NCI-H146 treated with DMSO at 0.1 percent for 48 hours (cell line): Measurements from ENCODE around the gene KIAA1614.
"Not testable (repeated sequence)": the region's sequence is repeated elsewhere in the genome, so short reads cannot be mapped to it uniquely, and the experiment has no call there.

Experiments used
- DNase-seq: peaks from one replicate; lab custom pipeline; 2025; ENCODE audit not compliant: unreplicated experiment; lab: John Stamatoyannopoulos, UW

KIAA1614 gene

DNA sequence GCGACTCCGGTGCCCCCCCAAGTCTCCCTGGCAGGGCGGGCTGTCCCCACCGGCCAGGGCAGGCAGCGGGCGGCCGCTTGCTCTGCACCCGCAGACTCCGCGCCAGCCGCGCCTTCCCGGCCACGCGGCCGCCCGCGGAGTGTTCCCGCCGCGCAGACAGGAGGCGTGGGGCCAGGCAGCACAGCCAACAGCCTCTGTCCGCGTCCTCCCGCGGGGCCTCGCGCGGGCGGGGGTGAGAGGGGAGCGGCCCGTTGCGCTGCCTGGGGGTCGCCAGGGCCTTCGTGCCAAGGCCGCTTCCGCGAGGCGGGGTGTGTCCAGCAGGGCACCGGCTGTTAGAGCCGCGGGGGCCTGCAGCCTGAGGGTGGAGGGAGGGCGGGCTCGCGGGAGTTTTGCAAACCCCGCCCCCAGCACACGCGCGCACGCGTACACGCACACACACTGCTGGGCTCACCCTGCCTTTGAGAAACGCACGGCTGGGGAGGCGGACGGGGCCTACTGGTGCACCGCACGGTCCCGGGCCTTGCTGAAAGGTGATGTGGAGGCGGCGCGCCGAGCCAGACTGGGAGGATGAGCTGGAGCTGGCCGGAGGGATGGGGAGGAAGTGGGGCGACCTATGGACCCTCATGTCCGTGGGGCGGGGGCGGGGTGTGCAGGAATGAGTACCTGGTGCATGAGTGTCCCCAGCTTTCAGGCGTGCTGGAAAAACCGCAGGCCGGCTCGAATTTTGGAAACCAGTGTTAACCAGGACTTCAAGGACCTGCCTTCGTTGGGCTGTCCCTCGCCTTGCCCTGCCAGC lies 41.5 kb downstream of the KIAA1614 start:
- DNase-seq, result no peak

DNA sequence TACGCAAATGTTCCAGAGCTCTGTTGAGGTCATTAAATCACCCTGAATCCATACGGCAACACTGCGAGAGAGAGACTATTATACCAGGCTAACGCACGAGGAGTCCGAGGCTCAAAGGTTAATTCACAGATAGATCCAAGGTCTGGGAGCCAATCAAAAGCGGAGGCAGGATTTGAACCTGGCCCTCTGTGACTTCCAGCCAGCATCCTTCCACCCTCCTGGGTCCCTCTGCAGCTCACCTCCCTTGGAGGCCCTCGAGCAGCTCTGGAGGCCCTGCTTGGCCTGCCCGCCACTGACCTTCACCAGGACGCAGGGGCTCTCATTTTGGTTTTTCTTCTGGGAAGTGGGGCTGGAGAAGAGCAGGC lies 42.1 kb downstream of the KIAA1614 start:
- no peak for DNase-seq

DNA sequence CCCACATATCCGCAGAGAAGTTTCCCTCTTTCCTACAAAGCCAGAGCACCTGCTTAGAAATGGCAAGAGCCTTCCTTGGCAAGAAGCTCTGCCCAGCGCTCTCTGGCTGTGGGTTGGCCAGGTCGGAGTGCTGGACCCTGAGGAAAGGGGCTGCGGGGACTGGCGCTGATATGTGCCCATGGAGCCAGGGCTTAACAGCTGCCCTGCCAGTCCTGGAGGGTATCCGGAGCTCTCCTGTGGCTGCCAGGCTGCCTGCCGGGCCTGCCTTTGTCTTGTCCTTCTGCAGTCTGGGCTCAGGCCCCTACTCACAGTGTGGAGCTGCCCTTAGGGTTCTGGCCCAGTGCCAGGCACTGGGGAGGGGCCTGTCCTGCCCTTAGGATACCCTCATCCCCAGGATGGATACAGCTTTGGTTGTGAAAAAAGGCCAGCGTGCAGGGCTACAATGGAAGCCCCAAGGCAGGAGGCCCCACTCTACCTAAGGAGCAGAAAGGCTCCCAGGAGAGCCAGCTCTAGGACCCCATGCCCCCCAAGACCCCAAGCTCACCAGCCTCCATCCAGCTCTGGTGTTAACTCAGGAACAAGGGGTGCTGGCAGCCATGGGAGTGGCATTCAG lies 43.4 kb downstream of the KIAA1614 start:
- DNase-seq, result peak; percentile 58

DNA sequence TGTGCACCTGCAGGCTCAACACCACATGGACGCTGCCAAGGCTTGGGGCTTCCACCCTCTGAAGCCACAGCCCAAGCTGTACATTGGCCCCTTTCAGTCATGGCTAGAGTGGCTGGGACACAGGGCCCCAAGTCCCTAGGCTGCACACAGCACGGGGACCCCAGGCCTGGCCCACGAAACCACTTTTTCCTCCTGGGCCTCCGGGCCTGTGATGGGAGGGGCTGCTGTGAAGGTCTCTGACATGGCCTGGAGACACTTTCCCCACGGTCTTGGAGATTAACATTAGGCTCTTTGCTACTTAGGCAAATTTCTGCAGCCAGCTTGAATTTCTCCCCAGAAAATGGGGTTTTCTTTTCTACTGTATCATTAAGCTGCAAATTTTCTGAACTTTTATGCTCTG lies 46.9 kb downstream of the KIAA1614 start:
- DNase-seq, result not testable (repeated sequence)

DNA sequence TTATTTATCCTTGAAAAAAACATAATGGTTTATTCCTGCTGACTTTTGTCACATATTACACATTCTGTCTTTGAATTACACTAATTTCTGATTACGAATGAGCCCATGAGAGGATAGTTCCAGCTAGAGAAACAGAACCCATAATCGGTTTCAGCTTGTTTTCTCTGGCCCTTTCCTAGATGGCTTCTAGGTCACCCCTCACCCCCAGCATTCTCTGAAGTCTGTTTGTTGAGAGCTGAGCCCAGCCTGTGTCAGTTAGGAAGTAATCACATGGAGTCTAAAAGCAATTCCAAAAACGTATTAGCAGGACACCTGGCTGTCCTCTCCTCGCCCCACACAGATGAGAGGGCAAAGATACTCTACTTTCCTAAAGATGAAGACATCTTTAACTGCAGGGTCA lies 48.9 kb downstream of the KIAA1614 start:
- no peak for DNase-seq

DNA sequence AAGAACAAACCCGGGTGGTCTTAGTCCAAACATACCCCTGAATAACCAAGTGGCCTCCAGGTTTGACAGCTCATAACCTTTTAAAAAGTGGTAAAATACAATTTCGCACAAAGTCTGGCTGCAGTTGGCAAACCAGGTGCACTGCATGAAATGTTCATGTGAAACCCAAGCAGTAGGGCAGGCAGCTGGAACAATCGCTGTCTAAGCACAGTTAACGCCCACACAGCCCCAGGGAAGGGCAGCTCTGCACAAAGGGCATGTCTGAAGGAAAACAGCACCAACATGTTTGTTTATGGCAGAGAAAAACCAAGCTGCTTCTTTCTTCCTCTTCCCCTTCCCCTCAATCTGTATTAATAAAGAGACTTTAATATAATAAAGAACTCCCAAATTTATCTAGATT lies 49.5 kb downstream of the KIAA1614 start:
- DNase-seq, result peak; percentile 9

DNA sequence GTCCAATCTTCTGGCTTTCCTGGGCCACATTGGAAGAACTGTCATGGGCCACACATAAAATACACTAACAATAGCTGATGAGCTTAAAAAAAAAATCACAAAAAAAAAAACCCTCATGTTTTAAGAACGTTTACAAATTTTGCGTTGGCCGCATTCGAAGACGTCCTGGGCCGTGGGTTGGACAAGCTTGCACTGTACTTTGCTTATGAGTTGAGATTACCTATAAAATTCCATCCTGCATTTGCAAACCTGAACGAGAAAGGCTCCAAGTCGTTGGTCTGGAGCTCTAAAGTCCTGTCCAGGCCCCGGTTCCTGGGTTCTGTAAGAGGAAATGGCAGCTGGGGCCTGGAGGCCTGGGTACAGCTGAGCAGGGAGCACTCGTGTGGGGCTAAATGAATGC lies 51.4 kb downstream of the KIAA1614 start:
- no peak for DNase-seq

DNA sequence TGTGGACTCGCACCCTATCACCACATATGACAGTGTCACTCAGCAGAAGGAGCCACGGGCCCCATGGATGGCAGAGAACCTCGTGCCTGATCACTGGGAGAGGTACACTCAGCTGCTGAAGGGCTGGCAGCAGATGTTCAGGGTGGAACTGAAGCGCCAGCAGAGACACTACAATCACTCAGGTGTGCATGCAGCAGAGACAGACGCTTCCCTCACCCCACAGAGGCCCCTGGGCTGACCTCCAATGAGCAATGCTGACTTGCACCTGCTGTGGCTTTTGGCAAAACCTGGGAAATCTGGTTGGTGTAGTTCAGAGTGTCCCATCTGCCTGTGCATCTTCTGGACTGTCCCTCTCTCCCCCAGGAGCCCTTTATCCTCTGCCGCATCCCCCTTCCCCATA lies 51.9 kb downstream of the KIAA1614 start:
- DNase-seq, result no peak

DNA sequence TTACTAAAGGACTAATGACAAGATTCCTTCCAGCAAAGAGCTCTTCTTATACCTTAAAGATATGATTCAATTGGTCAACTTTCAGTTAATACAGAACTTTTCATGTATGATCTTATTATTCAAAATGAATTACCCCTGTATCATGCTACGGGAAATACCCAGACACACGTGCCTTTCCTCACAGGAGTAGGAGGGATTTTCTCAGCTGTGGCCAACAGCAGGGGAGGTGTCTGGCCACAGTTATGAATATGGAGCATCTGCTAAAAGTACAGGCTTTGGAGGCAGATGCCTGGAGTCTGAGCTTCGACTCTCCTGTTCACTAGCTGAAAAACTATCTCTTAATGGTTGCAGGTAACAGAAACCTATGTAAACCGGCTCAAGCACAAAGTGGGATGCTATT lies 53.6 kb downstream of the KIAA1614 start:
- DNase-seq, result no peak

DNA sequence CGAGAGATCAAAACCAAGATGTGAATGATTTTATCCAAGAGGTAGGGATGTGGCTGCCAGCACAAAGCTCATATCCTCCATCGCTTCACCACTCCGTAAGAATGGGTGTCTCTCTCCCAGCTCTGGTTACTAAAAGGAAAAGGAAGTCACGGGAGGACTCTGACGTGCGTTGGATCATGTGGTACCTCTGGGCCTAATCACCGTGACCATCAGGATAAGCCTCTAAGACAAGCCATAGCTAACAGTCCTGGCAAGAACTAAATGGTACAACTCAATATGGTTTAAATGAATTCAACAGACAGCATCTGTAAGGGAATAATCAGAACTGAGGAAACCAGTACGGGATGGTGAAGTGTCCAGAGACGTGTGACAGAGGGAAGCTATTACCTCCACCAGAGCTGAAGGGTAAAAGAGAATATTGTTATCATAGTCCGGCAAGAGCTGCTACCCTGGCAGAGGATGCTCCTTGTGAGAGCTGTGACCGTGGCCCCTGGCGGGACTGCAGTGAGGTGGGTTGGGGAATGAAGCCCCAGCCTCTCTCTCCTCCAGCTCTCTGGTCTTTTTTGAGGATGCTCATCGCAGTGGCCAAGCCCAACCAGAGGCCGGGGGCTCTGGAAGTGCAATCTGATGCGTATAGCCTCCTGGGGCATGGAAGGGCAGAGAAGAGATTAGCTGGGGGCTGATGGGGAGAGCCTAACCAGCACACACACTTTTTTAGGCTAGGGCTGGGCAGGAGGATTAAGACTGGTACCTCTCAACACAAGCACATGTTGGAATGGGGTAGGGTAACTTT lies 54.2 kb downstream of the KIAA1614 start:
- no peak for DNase-seq

DNA sequence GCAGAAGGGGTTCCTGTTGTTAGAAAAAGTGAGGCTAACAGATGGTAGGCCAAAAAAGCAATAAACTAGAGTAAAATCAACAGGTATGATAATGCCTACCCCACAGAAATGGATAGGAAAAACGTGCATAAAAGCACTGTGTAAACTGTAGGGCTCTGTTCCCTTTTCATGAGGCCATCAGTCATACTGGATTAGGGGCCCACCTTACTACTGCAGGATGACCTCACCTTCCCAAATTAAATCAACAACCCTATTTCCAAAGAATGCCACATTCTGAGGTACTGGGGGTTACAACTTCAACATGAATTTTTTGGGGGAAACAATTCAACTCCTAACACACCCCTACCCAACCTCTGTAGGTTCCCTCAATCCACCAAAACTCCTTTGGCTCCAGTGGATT lies 54.9 kb downstream of the KIAA1614 start:
- DNase-seq, result no peak

DNA sequence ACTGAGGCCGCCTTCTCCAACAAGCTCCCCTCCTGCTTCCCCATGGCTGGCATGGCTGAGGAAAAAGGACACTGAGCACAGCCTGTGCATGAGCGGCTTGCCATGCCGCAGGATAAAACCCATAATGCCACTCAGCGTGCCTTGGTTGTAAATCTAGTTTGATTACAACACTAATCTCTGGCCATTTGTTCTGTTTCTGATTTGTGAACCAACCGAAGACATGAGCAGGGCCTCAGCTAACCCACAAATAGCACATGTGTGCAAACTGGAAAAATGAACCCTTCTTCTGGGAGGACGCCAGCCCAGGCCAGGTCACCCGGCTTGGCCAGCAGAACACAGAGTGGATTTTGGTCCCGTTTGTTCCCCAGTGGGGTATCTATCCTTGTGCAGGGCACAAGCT lies 56.1 kb downstream of the KIAA1614 start:
- not testable (repeated sequence) for DNase-seq

DNA sequence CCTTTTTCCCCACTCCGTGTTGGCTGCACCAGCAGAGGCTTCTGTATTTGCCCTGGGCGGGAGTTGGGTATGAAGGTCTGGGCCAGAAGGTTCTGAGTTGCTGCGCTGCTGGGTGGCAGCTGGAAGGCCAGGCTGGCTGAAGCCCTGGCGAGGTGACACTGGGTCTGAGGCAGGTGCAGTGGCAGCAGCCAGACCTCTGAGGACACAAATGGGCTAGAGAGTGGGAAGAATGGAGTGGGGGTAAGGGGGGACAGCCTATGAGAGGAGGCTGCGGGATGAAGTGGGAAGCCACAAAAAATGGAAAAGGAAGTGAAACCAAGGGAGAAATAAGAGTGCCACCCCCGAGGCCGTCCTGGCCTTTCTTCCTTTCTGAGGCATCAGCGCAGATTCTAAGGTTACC lies 56.7 kb downstream of the KIAA1614 start:
- DNase-seq, result no peak

DNA sequence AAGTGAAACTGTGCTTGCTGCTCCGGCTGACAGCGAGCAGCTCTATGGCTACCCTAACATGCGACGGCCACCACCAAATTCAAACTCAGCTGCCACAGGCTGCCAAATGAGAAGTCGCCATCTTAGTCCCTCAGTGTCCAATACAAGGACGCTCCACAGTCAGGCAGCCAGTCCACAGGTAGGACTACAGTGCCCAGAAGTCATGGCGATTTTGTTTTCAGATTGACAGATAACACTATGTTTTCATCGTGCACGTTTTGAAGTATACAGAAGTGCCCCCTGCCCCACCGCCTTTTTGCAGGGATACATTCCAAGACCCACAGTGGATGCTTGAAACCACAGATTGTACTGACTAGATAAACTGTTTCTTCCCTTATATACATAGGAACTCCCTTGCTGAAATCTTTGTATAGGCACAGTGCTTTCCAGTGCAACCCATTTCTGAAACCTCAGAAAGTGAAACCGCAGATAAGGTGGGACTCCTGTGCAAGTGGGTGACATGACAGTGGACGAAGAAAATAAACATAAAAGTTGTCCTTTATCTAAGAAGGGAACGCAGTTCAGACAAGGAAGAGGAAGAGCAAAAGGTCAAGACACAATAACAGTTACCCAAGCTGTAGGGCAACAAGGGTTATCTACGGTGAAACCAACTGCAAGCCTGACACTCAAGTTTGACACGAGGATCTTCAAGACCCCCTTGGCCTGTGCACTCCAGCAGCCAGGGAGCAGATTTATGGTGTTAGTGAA lies 57.8 kb downstream of the KIAA1614 start:
- no peak for DNase-seq

DNA sequence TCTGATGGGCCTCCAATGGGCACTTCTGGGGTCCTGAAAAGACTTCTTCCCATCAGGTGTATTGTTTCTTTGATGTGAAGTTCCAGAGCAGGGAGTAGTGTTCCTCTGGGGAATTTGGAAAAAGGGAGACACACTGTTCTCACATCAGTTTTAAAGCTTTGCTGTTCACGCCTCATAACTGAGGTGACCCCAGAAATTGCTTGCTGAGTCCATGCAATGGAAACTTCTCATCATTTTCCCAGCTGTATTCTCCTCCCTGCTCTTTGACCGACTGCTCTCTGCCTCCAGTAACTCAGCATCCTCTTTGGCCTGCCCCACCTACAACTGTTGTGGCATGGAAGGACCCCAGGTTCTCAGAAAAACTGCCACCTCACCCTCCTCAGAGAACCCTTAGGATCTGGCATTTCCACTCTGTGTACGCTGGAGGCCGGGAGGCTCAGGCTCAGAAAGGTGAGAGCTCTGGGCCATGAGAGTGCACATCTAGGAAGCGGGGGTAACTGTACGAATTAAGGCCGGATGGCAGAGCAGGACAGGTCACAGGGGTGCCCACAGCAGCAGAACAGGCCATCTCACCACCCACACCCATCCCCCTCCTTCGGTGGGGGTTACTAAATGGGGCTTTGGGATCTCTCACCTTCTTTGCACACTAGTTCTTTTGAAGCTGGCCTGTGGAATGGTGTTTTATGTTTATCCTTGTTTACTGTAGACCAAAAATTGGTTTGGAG lies 58.7 kb downstream of the KIAA1614 start:
- DNase-seq, result no peak

DNA sequence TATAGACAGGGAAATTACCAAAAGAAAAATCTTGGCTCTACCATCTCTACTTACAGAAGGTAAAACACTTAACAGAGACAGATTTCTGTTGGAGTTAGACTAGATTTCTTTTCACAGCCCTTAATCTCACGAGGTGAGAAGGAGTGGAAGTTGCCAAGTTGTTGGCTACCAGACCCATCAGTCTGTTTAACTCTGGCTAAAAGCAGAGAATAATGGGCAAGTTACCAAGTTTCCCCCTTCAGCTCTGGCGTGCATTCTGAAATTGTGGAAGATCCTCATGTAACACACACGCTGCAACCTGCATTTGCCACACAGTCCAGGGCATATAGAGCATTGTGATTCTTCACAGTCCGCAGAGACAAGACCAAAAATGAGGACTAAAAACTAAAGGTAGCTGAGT lies 60.7 kb downstream of the KIAA1614 start:
- DNase-seq, result no peak

DNA sequence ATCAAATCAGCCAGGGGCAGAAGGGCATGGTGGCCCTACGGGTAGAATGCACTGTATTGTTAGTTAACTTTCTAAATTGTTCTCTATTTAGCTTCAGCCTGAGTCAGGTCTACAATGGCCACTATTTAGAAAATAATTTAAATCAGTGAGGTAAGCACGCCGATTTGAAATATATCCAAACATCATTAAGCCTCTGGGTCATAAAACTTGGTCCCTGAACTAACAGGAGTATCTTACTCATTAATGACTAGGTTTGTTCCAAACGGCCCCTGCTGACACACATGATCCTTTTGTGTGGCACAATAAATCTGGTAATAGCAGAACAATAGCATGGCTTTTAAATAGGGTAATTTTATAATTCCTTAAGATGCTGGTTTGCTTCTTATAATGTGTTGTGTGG lies 61.5 kb downstream of the KIAA1614 start:
- peak; percentile 42 for DNase-seq

DNA sequence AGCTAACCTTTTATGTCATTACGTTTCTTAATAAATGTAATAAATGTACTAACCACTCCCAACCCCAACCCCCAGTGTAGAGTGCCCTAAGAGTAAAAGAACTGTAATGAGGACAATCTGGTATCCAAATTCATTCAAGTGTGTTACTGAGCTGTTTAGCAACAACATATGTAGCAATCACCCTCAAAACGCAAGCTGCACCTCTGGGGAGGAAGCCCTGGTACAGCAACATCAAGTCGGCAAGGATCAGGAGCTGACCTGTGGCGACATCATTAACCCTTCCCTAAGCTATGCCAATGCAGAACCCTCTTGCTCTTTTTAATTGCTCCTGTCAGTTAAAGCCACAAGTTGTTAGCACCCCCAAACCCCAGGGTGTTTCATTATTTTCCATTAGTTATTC lies 62.9 kb downstream of the KIAA1614 start:
- DNase-seq, result no peak

DNA sequence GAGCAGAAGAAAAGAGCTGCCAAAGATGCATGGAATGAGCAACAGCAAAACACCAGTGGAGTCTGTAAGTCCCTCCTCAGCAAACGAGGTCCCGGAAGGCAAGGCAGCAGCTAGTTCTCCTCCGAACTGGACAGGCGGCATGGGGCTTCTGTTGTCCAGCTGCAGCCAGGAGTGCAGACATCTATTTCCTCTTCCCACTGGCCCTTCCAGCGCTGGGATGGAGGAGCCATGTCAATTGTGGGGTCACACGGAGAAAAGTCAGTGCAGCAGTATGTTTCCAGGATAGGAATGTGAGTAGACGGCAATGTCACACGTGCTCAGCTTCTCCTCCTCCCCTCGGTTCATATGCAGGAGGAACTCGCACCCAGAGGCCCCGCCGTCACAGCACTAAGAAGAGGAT lies 63.5 kb downstream of the KIAA1614 start:
- DNase-seq, result no peak

DNA sequence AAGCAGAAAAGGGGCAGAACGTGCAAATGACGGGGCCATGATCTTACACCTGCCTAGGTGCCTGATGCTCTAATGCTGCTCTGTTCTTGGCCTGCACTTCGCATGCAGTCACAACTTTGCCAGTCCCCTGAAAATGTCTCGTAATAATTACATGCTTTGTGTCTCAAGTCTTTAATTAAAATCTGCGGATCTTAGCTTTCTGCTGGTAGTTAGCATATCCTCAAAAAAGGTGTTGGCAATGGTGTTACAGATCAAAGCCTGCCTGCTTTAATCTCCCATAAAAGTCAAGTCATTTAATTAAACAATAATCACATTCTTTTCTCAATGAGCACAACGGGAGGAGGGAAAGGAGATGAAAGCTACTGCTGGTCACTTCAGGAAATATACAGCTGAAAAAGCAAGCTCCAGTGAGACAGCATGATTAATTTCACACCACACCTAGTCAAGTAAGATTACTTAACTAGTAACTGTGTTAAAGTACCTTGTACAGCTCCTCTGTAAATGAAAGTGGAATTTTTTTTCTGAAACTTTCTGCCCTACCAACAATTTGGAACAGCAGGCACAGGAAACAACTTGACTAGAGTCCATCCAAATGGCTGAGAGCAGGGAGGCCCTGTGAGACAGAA lies 64.1 kb downstream of the KIAA1614 start:
- DNase-seq, result no peak
